Thymus (tissue), 11 donors: ENCODE measurements around the gene HPN. TPM values are rescaled to one million over a fixed set of nuclear protein-coding genes. Genes with fewer than 3 reads are reported as not detected.

Experiments used
- DNase-seq, 9 donors: peaks; one replicate each; pipeline ENCODE4 v3.0.0-alpha.2; 2013; ENCODE audit warnings: low spot score in 9 of 9, low read depth in 6 of 9, missing footprints in 1 of 9
- H3K27ac ChIP-seq, 2 donors: one replicate each; pipeline ENCODE4 v1.5.1; 2013; ENCODE audit warnings: control low read depth in 1 of 2, low read depth in 1 of 2, low read length in 1 of 2, mild to moderate bottlenecking in 1 of 2, moderate library complexity in 1 of 2
- H3K27me3 ChIP-seq, 2 donors: one replicate each; pipeline ENCODE4 v1.5.1; 2013; ENCODE audit warnings: low read length in 1 of 2; ENCODE audit not compliant: control insufficient read depth in 2 of 2, insufficient read depth in 1 of 2
- H3K36me3 ChIP-seq, 2 donors: one replicate each; pipeline ENCODE4 v1.5.1; 2013; ENCODE audit warnings: low read length in 1 of 2, mild to moderate bottlenecking in 1 of 2, moderate library complexity in 1 of 2; ENCODE audit not compliant: control insufficient read depth in 2 of 2, insufficient read depth in 2 of 2
- H3K4me1 ChIP-seq, 2 donors: one replicate each; pipeline ENCODE4 v1.5.1; 2013; ENCODE audit warnings: low read length in 2 of 2; ENCODE audit not compliant: control insufficient read depth in 2 of 2, insufficient read depth in 2 of 2
- H3K4me3 ChIP-seq, 2 donors: one replicate each; pipeline ENCODE4 v1.5.1; 2013; ENCODE audit warnings: low read length in 2 of 2, control low read depth in 1 of 2, mild to moderate bottlenecking in 1 of 2
- H3K9me3 ChIP-seq, 2 donors: one replicate each; pipeline ENCODE4 v1.5.1; 2013; ENCODE audit warnings: low read length in 1 of 2, mild to moderate bottlenecking in 1 of 2; ENCODE audit not compliant: control insufficient read depth in 2 of 2, insufficient read depth in 1 of 2
- WGBS: extraction: QIAGEN DNeasy Blood & Tissue Kit; methylation state at CpG from one replicate; pipeline ENCODE4 v1.1.7; 2013; 5-methylcytosine and 5-hydroxymethylcytosine counted together
- polyA plus RNA-seq: library from polyadenylated mRNA; stranded (reverse); fragments of 200-250 nt; gene quantifications from one replicate; pipeline ENCODE4 v1.2.3, GENCODE V29; 2013
- total RNA-seq: library from RNA; stranded (reverse); fragments of 120-200 nt; gene quantifications from one replicate; pipeline ENCODE4 v1.2.4, GENCODE V29; 2013
- donor health status: healthy.

HPN gene
- total and polyA plus RNA-seq, 2 donors = 0.66 to 0.82 TPM

GRCh38 chr19:35034588-35035382 lies 6.7 kb upstream of the HPN start:
- no peak overlapping the region for H3K4me3 ChIP-seq
- no peaks in the 10 kb centered on the region for H3K9me3 ChIP-seq
- no peaks in the 10 kb centered on the region for H3K4me1 ChIP-seq
- H3K36me3 ChIP-seq = no peaks in the 10 kb centered on the region
- DNase-seq = no peak
- 93% methylated on average over 17 of the region's 17 CpGs for WGBS
- peaks cover 37 to 69% of the 10 kb centered on the region in 2 donors for H3K27me3 ChIP-seq
- no peak overlapping the region for H3K27ac ChIP-seq

GRCh38 chr19:35037716-35038622 lies 3.6 kb upstream of the HPN start:
- no peaks in the 10 kb centered on the region for H3K36me3 ChIP-seq
- peaks cover 25 to 71% of the 10 kb centered on the region in 2 donors for H3K27me3 ChIP-seq
- no peak overlapping the region for H3K4me3 ChIP-seq
- peaks cover 0 to 10% of the 10 kb centered on the region in 2 donors for H3K4me1 ChIP-seq
- no peak overlapping the region for H3K27ac ChIP-seq
- 66% methylated on average over 13 of the region's 13 CpGs for WGBS
- no peak for DNase-seq
- H3K9me3 ChIP-seq = no peaks in the 10 kb centered on the region

- DNase-seq = no peak
- H3K4me1 ChIP-seq = peaks cover 0 to 10% of the 10 kb centered on the region in 2 donors
- H3K27me3 ChIP-seq = peaks cover 23 to 71% of the 10 kb centered on the region in 2 donors
- H3K4me3 ChIP-seq = no peak overlapping the region
- 31% methylated on average over 17 of the region's 17 CpGs for WGBS
- H3K27ac ChIP-seq = no peak overlapping the region
- no peaks in the 10 kb centered on the region for H3K9me3 ChIP-seq
- no peaks in the 10 kb centered on the region for H3K36me3 ChIP-seq
These were observed 2.7 kb upstream of the HPN start for GRCh38 chr19:35038623-35039512.

GRCh38 chr19:35039881-35040825 lies 1.4 kb upstream of the HPN start:
- Histone ChIP-seq H3K27ac (no peak overlapping the region), H3K27me3 (peaks cover 23 to 69% of the 10 kb centered on the region in 2 donors), H3K4me1 (peaks cover 0 to 10% of the 10 kb centered on the region in 2 donors), H3K4me3 (no peak overlapping the region), H3K9me3 (no peaks in the 10 kb centered on the region), H3K36me3 (no peaks in the 10 kb centered on the region)
- no peak for DNase-seq
- WGBS = 6% methylated on average over 39 of the region's 39 CpGs

GRCh38 chr19:35040826-35041547 lies 534 bp upstream of the HPN start:
- H3K4me1 ChIP-seq = peaks cover 0 to 10% of the 10 kb centered on the region in 2 donors
- H3K4me3 ChIP-seq = no peak overlapping the region
- no peak overlapping the region for H3K27ac ChIP-seq

GRCh38 chr19:35042056-35042730 lies 672 bp downstream of the HPN start:
- H3K4me3 ChIP-seq = no peak overlapping the region
- peaks cover 0 to 10% of the 10 kb centered on the region in 2 donors for H3K4me1 ChIP-seq
- WGBS = 95% methylated on average over 14 of the region's 14 CpGs
- H3K27ac ChIP-seq = no peak overlapping the region
- no peaks in the 10 kb centered on the region for H3K9me3 ChIP-seq
- H3K36me3 ChIP-seq = no peaks in the 10 kb centered on the region
- no peak for DNase-seq
- peaks cover 23 to 68% of the 10 kb centered on the region in 2 donors for H3K27me3 ChIP-seq

More at GRCh38 chr19:35040826-35041547, 534 bp upstream of the HPN start:
- DNase-seq = no peak
- no peaks in the 10 kb centered on the region for H3K9me3 ChIP-seq
- WGBS = 12% methylated on average over 36 of the region's 36 CpGs
- H3K27me3 ChIP-seq = peaks cover 23 to 70% of the 10 kb centered on the region in 2 donors
- H3K36me3 ChIP-seq = no peaks in the 10 kb centered on the region

GRCh38 chr19:35042954-35043604 lies 1.6 kb downstream of the HPN start:
- Histone ChIP-seq H3K4me3 (no peak overlapping the region), H3K27ac (no peak overlapping the region), H3K36me3 (no peaks in the 10 kb centered on the region), H3K4me1 (peaks cover 0 to 10% of the 10 kb centered on the region in 2 donors), H3K9me3 (no peaks in the 10 kb centered on the region), H3K27me3 (peaks cover 23 to 59% of the 10 kb centered on the region in 2 donors)
- DNase-seq = no peak
- 96% methylated on average over 14 of the region's 14 CpGs for WGBS
